ENCODE results near the gene DENND2A. TPM values are rescaled to one million over a fixed set of nuclear protein-coding genes. Genes with fewer than 3 reads are reported as not detected.

The DENND2A gene
- total and polyA plus RNA-seq, 2 of the 4 experiments (the other 2 are of a cell fraction) = 7.5 to 10.3 TPM

DNA sequence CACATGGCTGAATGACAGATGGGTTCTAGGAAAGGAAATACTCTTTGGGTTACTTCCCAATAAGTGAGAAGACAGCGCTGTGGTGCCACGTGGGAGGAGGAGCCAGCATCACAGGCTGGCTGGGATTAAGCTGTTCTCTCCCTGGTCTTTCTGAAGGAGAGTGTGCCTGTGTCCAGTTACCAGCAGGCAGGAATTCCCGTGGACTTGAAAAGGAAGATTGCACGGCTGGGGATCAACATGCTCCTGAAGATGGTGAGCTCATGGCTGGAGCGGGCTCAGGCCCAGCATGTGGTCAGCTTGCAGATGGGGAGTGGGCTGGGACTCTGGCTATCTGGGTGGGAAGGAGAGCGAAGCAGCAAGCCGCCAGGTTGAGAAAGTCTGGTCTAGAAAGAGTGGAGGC, 40.3 kb upstream of the DENND2A start:
- H2AK9ac ChIP-seq (replicated peaks; ENCODE audit: low read depth, low read length, poor library complexity) = peak overlapping the region; percentile 50
- DNase-seq (no peak), ATAC-seq (ENCODE audit: low read depth) (no peak)
- no peaks in the 10 kb centered on the region for H3K79me1 ChIP-seq (ENCODE audit: low read depth in 1 of 2, low read length in 2 of 2)
- H4K5ac ChIP-seq (ENCODE audit: low read depth, low read length) = no peak overlapping the region
- H3K9me1 ChIP-seq (ENCODE audit: insufficient read depth, low read length) = peaks cover 4% of the 10 kb centered on the region; the same call in 1 of the 2 replicates
- TF ChIP-seq, protein P1, sequence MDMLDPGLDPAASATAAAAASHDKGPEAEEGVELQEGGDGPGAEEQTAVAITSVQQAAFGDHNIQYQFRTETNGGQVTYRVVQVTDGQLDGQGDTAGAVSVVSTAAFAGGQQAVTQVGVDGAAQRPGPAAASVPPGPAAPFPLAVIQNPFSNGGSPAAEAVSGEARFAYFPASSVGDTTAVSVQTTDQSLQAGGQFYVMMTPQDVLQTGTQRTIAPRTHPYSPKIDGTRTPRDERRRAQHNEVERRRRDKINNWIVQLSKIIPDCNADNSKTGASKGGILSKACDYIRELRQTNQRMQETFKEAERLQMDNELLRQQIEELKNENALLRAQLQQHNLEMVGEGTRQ (IDR thresholded peaks at IDR 0.05; ENCODE audit: low read depth, low read length) = no peak
- TF ChIP-seq ELK1 (IDR thresholded peaks at IDR 0.05; ENCODE audit: borderline replicate concordance, low read depth, low read length) = no peak
- TF ChIP-seq SMC3 (IDR thresholded peaks at IDR 0.05; ENCODE audit: low read depth, low read length) = no peak
- no peak for TF ChIP-seq CEBPB (IDR thresholded peaks at IDR 0.05; ENCODE audit: low read depth, low read length)
- TF ChIP-seq MXI1 (IDR thresholded peaks at IDR 0.05; ENCODE audit: borderline replicate concordance, low read depth, low read length) = no peak
- no peak for TF ChIP-seq CTCF (conservative IDR thresholded peaks at IDR 0.05; ENCODE audit: low read depth, low read length)
- TF ChIP-seq RCOR1 (IDR thresholded peaks at IDR 0.05; ENCODE audit: insufficient replicate concordance, low read length) = no peak
- no peak for TF ChIP-seq BHLHE40 (IDR thresholded peaks at IDR 0.05; ENCODE audit: low read depth, low read length)
- no peak for TF ChIP-seq MAZ (IDR thresholded peaks at IDR 0.05; ENCODE audit: borderline replicate concordance, low read depth, low read length)
- no peak for TF ChIP-seq RAD21 (IDR thresholded peaks at IDR 0.05; ENCODE audit: low read length)
- TF ChIP-seq POLR2A (IDR thresholded peaks at IDR 0.05; ENCODE audit: low read depth, low read length) = no peak
- TF ChIP-seq CHD1 (IDR thresholded peaks at IDR 0.05; ENCODE audit: low read depth, low read length) = no peak
- no peak for TF ChIP-seq MAFK (IDR thresholded peaks at IDR 0.05; ENCODE audit: low read depth, low read length)
- no peak for TF ChIP-seq FOS (IDR thresholded peaks at IDR 0.05; ENCODE audit: low read depth, low read length)
- ChIA-PET CTCF (interaction anchor here (0.6 kb wide), 1 partner anchor 303 kb away, joined by 4 read pairs; no protein-coding TSS in a partner anchor), POLR2A (ENCODE audit: unreplicated experiment) (no interaction called here)
- H4K20me1 ChIP-seq (ENCODE audit: insufficient read depth, low read length) = no peaks in the 10 kb centered on the region
- H4K91ac ChIP-seq (ENCODE audit: insufficient read depth, low read depth, low read length) = no peak overlapping the region
- H3K27ac ChIP-seq (ENCODE audit: insufficient read depth, low read length) = no peak overlapping the region
- H3K18ac ChIP-seq (ENCODE audit: low read depth, low read length) = no peak overlapping the region
- H3K14ac ChIP-seq (replicated peaks; ENCODE audit: low read depth, low read length) = no peak overlapping the region
- H2BK120ac ChIP-seq (ENCODE audit: low read depth, low read length) = no peak overlapping the region
- no peak overlapping the region for H2BK20ac ChIP-seq (ENCODE audit: low read depth, low read length)
- no peak overlapping the region for H3K23ac ChIP-seq (ENCODE audit: low read depth, low read length)
- no peak overlapping the region for H3K4ac ChIP-seq (ENCODE audit: low read depth, low read length)
- intact Hi-C loops (cut with micrococcal nuclease) = no loop called here
- H3K56ac ChIP-seq (ENCODE audit: extremely low read depth, insufficient read depth, low read length) = no peak overlapping the region
- peaks cover 5% of the 10 kb centered on the region for H3K36me3 ChIP-seq (ENCODE audit: control insufficient read depth, insufficient read depth, low read length)
- H3K27me3 ChIP-seq (ENCODE audit: control insufficient read depth, insufficient read depth, low read length) = no peaks in the 10 kb centered on the region
- H2AK5ac ChIP-seq (ENCODE audit: low read depth, low read length) = no peak overlapping the region
- no peak overlapping the region for H3K4me2 ChIP-seq (ENCODE audit: low read depth, low read length)
- no peak overlapping the region for H2AFZ ChIP-seq (replicated peaks; ENCODE audit: low read length, poor library complexity)
- H3K9ac ChIP-seq (ENCODE audit: low read depth, low read length) = no peak overlapping the region
- BruUV-seq (replicated peaks) = no TSS peak
- WGBS, 2 experiments (ENCODE audit: extremely low coverage in 2 of 2, insufficient read length in 1 of 2) = 94% methylated on average over 3 of the region's 7 CpGs; no CpG with 5 or more reads in 1 of the 2 experiments
- H2BK15ac ChIP-seq (ENCODE audit: low read depth, low read length) = no peak overlapping the region
- H3K9me3 ChIP-seq (ENCODE audit: control insufficient read depth, insufficient read depth, low read length) = no peaks in the 10 kb centered on the region
- no peaks in the 10 kb centered on the region for H3K4me1 ChIP-seq (ENCODE audit: control insufficient read depth, insufficient read depth, low read length)
- in situ Hi-C loops (cut with MboI; ENCODE audit: low sequenced_read_pairs) = loop anchor here (10.0 kb wide), 1 partner anchor 854 kb away; no protein-coding TSS in a partner anchor
- dilution Hi-C loops (cut with HindIII; ENCODE audit: low sequenced_read_pairs, unreplicated experiment) = no loop called here
- no peak overlapping the region for H3K4me3 ChIP-seq (ENCODE audit: insufficient read depth, low read depth, low read length)
- no peak overlapping the region for H4K8ac ChIP-seq (ENCODE audit: low read depth in 2 of 2, low read length in 2 of 2)
- no peak overlapping the region for H2BK5ac ChIP-seq (ENCODE audit: low read depth, low read length, poor library complexity, severe bottlenecking)

All from IMR-90 (cell line).